Osteoblast (primary cell): ENCODE measurements around the gene TPRKB. TPM values are rescaled to one million over a fixed set of nuclear protein-coding genes. Genes with fewer than 3 reads are reported as not detected.
"Not testable (repeated sequence)": the region's sequence is repeated elsewhere in the genome, so short reads cannot be mapped to it uniquely, and the experiment has no call there.

Experiments
- DNase-seq: peaks from one replicate; pipeline ENCODE4 v3.0.0; 2011; ENCODE audit warnings: low spot score, mixed read lengths; ENCODE audit not compliant: insufficient read length; ENCODE audit errors: missing footprints
- H2AFZ ChIP-seq: 2 replicates; pipeline ENCODE4 v1.6.0; 2011; ENCODE audit warnings: mild to moderate bottlenecking, low read length
- H3K27ac ChIP-seq: 2 replicates; pipeline ENCODE4 v1.5.1; 2011; ENCODE audit warnings: mild to moderate bottlenecking, low read depth, low read length, moderate library complexity
- H3K27me3 ChIP-seq: 2 replicates; pipeline ENCODE4 v1.6.0; 2012; ENCODE audit warnings: mild to moderate bottlenecking, control low read depth, inconsistent platforms, low read length, moderate library complexity; ENCODE audit not compliant: insufficient read depth
- H3K36me3 ChIP-seq: 2 replicates; pipeline ENCODE4 v1.5.1; 2011; ENCODE audit warnings: mild to moderate bottlenecking, low read length, control low read depth, moderate library complexity; ENCODE audit not compliant: insufficient read depth
- H3K4me1 ChIP-seq: 2 replicates; pipeline ENCODE4 v1.5.1; 2011; ENCODE audit warnings: mild to moderate bottlenecking, low read length, control low read depth, moderate library complexity; ENCODE audit not compliant: insufficient read depth
- H3K4me2 ChIP-seq: 2 replicates; pipeline ENCODE4 v1.6.0; 2011; ENCODE audit warnings: mild to moderate bottlenecking, low read length; ENCODE audit not compliant: insufficient read depth
- H3K4me3 ChIP-seq: fragments of 200-600 bp; sonication (generic); 3 replicates; pipeline ENCODE4 v1.5.1; 2012; ENCODE audit warnings: mild to moderate bottlenecking, low read length, inconsistent platforms; ENCODE audit not compliant: insufficient read depth
- H3K79me2 ChIP-seq: 2 replicates; pipeline ENCODE4 v1.6.0; 2012; ENCODE audit warnings: mild to moderate bottlenecking, low read length, control low read depth, inconsistent platforms; ENCODE audit not compliant: insufficient read depth
- H3K9me3 ChIP-seq: 2 replicates; pipeline ENCODE4 v1.5.1; 2011; ENCODE audit warnings: low read depth, low read length, control low read depth
- H4K20me1 ChIP-seq: 2 replicates; pipeline ENCODE4 v1.6.0; 2012; ENCODE audit warnings: mild to moderate bottlenecking, low read length, control low read depth; ENCODE audit not compliant: insufficient read depth
- CTCF ChIP-seq: IDR thresholded peaks from 2 replicates; pipeline ENCODE4 v1.5.1; 2011; ENCODE audit warnings: mild to moderate bottlenecking, low read depth, low read length, moderate library complexity; ENCODE audit errors: extremely low read depth
- total RNA-seq: library from RNA; depleted of rRNA; stranded (reverse); fragments of >200 nt; gene quantifications from 2 replicates; pipeline ENCODE4 v1.2.3, GENCODE V29; 2012

Gene TPRKB
- total RNA-seq, 1 donor: 16.6 TPM

DNA sequence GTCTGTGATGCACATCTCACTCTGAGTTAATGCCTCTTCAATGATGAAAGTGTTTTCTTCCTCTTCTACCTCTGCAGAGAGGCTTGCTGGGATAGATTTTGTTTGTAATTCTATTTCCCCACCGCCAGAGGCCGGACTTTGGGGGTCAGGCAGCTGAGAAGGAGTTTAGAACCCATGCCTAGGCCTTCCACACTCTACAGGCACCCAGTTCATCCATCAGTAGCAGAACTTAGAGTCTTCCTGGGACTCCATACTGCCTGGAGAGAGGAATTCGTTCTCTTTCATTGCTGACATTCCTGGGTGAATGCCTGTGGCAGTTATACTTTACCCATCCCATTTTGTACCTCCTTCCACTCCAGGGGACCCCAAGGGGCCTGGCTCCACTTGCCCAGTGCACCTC lies 9.1 kb downstream of the TPRKB start:
- Histone ChIP-seq H3K36me3 (peaks cover 22% of the 10 kb centered on the region), H3K4me1 (no peaks in the 10 kb centered on the region), H3K9me3 (no peaks in the 10 kb centered on the region), H3K27me3 (no peaks in the 10 kb centered on the region), H3K4me2 (no peak overlapping the region), H4K20me1 (no peaks in the 10 kb centered on the region), H2AFZ (no peak overlapping the region), H3K27ac (no peak overlapping the region), H3K4me3 (no peak overlapping the region), H3K79me2 (no peaks in the 10 kb centered on the region)
- DNase-seq: no peak
- no peak for TF ChIP-seq CTCF

- H3K36me3 ChIP-seq: peaks cover 15% of the 10 kb centered on the region
- not testable (repeated sequence) for H3K27ac ChIP-seq, H3K79me2 ChIP-seq, H3K4me2 ChIP-seq, H3K4me1 ChIP-seq, H4K20me1 ChIP-seq, H3K4me3 ChIP-seq, H2AFZ ChIP-seq, H3K27me3 ChIP-seq, H3K9me3 ChIP-seq, DNase-seq
Measured at GRCh38 chr2:73726657-73727056, 10.5 kb downstream of the TPRKB start.

- Histone ChIP-seq H3K9me3 (no peaks in the 10 kb centered on the region), H3K4me3 (no peak overlapping the region), H3K27ac (no peak overlapping the region), H3K4me2 (no peak overlapping the region), H4K20me1 (no peaks in the 10 kb centered on the region), H3K79me2 (no peaks in the 10 kb centered on the region), H2AFZ (no peak overlapping the region), H3K4me1 (peaks cover 5% of the 10 kb centered on the region), H3K27me3 (no peaks in the 10 kb centered on the region), H3K36me3 (no peaks in the 10 kb centered on the region)
- DNase-seq: no peak
- no peak for TF ChIP-seq CTCF
Measured at GRCh38 chr2:73718851-73719621, 18.1 kb downstream of the TPRKB start.

GRCh38 chr2:73718421-73718820 lies 18.7 kb downstream of the TPRKB start:
- Histone ChIP-seq H4K20me1 (no peaks in the 10 kb centered on the region), H3K27me3 (no peaks in the 10 kb centered on the region), H3K79me2 (no peaks in the 10 kb centered on the region), H3K4me1 (peaks cover 5% of the 10 kb centered on the region), H3K4me2 (no peak overlapping the region), H3K36me3 (no peaks in the 10 kb centered on the region), H3K9me3 (no peaks in the 10 kb centered on the region), H3K4me3 (no peak overlapping the region), H3K27ac (no peak overlapping the region), H2AFZ (no peak overlapping the region)
- no peak for DNase-seq
- TF ChIP-seq CTCF: no peak

DNA sequence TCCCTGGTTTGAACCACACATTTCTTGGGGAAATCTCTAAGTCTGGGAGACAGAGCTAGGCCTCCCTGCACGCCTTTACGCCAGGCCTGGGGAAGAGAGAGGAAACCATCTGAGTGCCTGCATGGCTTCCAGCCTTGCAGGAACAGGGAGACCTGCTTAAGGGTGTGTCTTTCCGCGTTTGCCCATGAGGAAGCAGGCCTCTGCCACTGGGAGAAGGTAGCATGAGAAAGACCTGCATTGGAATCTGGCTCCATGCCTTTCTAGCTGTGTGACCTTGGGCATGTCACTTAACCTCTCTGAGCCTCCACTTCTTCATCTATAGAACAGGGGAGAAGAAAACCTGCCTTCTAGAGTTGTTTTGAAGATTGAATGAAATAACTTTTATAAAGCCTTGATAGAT lies 19.4 kb downstream of the TPRKB start:
- not testable (repeated sequence) for DNase-seq, H2AFZ ChIP-seq, H3K4me1 ChIP-seq

More for the DNA sequence above, 19.4 kb downstream of the TPRKB start:
- not testable (repeated sequence) for H3K79me2 ChIP-seq, H3K27ac ChIP-seq, H3K9me3 ChIP-seq, H3K36me3 ChIP-seq, H4K20me1 ChIP-seq, H3K27me3 ChIP-seq, H3K4me3 ChIP-seq, H3K4me2 ChIP-seq
